ENCODE measurements around the gene APC. TPM values are rescaled to one million over a fixed set of nuclear protein-coding genes. Genes with fewer than 3 reads are reported as not detected.
A peak's percentile ranks its signal among the peaks of the same experiment; 100 is the strongest.

APC gene
- polyA plus RNA-seq, 1 experiment = 25.7 TPM

GRCh38 chr5:112707187-112708102 is 30.2 kb upstream of the APC start:
- Histone ChIP-seq H3K4me3 (ENCODE audit: low read depth, low read length) (peak overlapping the region; percentile 98), H3K27ac (ENCODE audit: low read depth, low read length) (peak overlapping the region; percentile 80), H3K27me3 (ENCODE audit: control insufficient read depth, insufficient read depth, low read length) (no peaks in the 10 kb centered on the region), H3K9me3 (ENCODE audit: control insufficient read depth, insufficient read depth, low read length) (peaks cover 2% of the 10 kb centered on the region; the same call in 1 of the 2 replicates)
- peak; percentile 98 for DNase-seq (ENCODE audit: low read depth, low spot score)
- TF ChIP-seq, protein P1, sequence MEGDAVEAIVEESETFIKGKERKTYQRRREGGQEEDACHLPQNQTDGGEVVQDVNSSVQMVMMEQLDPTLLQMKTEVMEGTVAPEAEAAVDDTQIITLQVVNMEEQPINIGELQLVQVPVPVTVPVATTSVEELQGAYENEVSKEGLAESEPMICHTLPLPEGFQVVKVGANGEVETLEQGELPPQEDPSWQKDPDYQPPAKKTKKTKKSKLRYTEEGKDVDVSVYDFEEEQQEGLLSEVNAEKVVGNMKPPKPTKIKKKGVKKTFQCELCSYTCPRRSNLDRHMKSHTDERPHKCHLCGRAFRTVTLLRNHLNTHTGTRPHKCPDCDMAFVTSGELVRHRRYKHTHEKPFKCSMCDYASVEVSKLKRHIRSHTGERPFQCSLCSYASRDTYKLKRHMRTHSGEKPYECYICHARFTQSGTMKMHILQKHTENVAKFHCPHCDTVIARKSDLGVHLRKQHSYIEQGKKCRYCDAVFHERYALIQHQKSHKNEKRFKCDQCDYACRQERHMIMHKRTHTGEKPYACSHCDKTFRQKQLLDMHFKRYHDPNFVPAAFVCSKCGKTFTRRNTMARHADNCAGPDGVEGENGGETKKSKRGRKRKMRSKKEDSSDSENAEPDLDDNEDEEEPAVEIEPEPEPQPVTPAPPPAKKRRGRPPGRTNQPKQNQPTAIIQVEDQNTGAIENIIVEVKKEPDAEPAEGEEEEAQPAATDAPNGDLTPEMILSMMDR (IDR thresholded peaks at IDR 0.05; ENCODE audit: low read depth, low read length) = no peak
- ChIA-PET POLR2A (no interaction called here), CTCF (interaction anchor here (1.3 to 2.0 kb wide), 3 partner anchors 20 to 50 kb away, joined by 3 to 5 read pairs (median 4); no protein-coding TSS in a partner anchor)

GRCh38 chr5:112708103-112708622 is 29.5 kb upstream of the APC start:
- DNase-seq (ENCODE audit: low read depth, low spot score) = no peak
- H3K4me3 ChIP-seq (ENCODE audit: low read depth, low read length) = peak overlapping the region; percentile 98
- POLR2A ChIA-PET = no interaction called here

DNA sequence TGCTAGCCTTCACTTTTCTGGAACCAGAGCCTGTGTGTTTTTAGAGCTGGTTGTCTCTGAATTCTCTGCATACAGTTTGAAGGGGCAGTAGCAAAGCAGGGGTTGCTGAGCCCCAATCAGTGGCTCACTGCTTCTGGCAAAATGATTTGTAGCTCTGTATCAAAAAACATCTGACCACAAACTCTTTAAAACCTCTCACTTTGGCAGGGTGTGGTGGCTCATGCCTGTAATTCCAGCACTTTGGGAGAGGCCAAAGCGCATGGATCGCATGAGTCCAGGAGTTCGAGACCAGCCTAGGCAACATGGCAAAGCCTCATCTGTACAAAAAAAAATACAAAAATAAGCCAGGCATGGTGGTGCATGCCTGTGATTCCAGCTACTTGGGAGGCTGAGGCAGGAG is 28.3 kb upstream of the APC start:
- TF ChIP-seq, protein P1 (IDR thresholded peaks at IDR 0.05; ENCODE audit: low read depth, low read length) = no peak
- H3K27me3 ChIP-seq (ENCODE audit: control insufficient read depth, insufficient read depth, low read length) = no peaks in the 10 kb centered on the region
- CTCF ChIA-PET = interaction anchor here (1.0 to 2.0 kb wide), 4 partner anchors 22 to 139 kb away, joined by 4 to 5 read pairs (median 4); no protein-coding TSS in a partner anchor
- H3K27ac ChIP-seq (ENCODE audit: low read depth, low read length) = no peak overlapping the region
- DNase-seq (ENCODE audit: low read depth, low spot score) = no peak
- H3K9me3 ChIP-seq (ENCODE audit: control insufficient read depth, insufficient read depth, low read length) = peaks cover 2% of the 10 kb centered on the region; the same call in 1 of the 2 replicates
- H3K4me3 ChIP-seq (ENCODE audit: low read depth, low read length) = peak overlapping the region; percentile 98
- POLR2A ChIA-PET = interaction anchor here (1.2 kb wide), 1 partner anchor 9 kb away, joined by 3 read pairs; no protein-coding TSS in a partner anchor

More at GRCh38 chr5:112708103-112708622, 29.5 kb upstream of the APC start:
- no peaks in the 10 kb centered on the region for H3K27me3 ChIP-seq (ENCODE audit: control insufficient read depth, insufficient read depth, low read length)
- TF ChIP-seq, protein P1 (IDR thresholded peaks at IDR 0.05; ENCODE audit: low read depth, low read length) = no peak
- CTCF ChIA-PET = interaction anchor here (0.8 to 2.0 kb wide), 6 partner anchors 21 to 140 kb away, joined by 3 to 5 read pairs (median 4); no protein-coding TSS in a partner anchor
- H3K9me3 ChIP-seq (ENCODE audit: control insufficient read depth, insufficient read depth, low read length) = peaks cover 2% of the 10 kb centered on the region; the same call in 1 of the 2 replicates
- H3K27ac ChIP-seq (ENCODE audit: low read depth, low read length) = peak overlapping the region; percentile 80

GRCh38 chr5:112710896-112711295 is 26.8 kb upstream of the APC start:
- Histone ChIP-seq H3K27ac (ENCODE audit: low read depth, low read length) (no peak overlapping the region), H3K27me3 (ENCODE audit: control insufficient read depth, insufficient read depth, low read length) (no peaks in the 10 kb centered on the region), H3K4me3 (ENCODE audit: low read depth, low read length) (no peak overlapping the region), H3K9me3 (ENCODE audit: control insufficient read depth, insufficient read depth, low read length) (peaks cover 2% of the 10 kb centered on the region; the same call in 1 of the 2 replicates)
- ChIA-PET CTCF (no interaction called here), POLR2A (no interaction called here)
- DNase-seq (ENCODE audit: low read depth, low spot score) = no peak
- TF ChIP-seq, protein P1 (IDR thresholded peaks at IDR 0.05; ENCODE audit: low read depth, low read length) = no peak
